Measurements from ENCODE around the gene FCN1.

Gene FCN1

GRCh38 chr9:134917431-134918373 lies at the start of gene FCN1:
TSS of gene FCN1 (minus strand) at chr9:134917912. CDS start at chr9:134917871, 41 bp downstream.
- TF ChIP-seq CTCF (IDR thresholded peaks at IDR 0.05; ENCODE audit: low read depth, low read length, missing control alignments) = no peak
- H3K4me3 ChIP-seq (ENCODE audit: low read depth, low read length) = no peak within 1 kb of the TSS
- DNase-seq (ENCODE audit: low read depth) = no peak

- no peak overlapping the region for H3K4me3 ChIP-seq (ENCODE audit: low read depth, low read length)
- no peak for DNase-seq (ENCODE audit: low read depth)
- no peak for TF ChIP-seq CTCF (IDR thresholded peaks at IDR 0.05; ENCODE audit: low read depth, low read length, missing control alignments)
Observed at GRCh38 chr9:134966697-134967546, 49.2 kb upstream of the FCN1 start.

- no peak for DNase-seq (ENCODE audit: low read depth)
- TF ChIP-seq CTCF (IDR thresholded peaks at IDR 0.05; ENCODE audit: low read depth, low read length, missing control alignments) = no peak
- H3K4me3 ChIP-seq (ENCODE audit: low read depth, low read length) = no peak overlapping the region
Observed at GRCh38 chr9:134966270-134966669, 48.6 kb upstream of the FCN1 start.

- no peak for TF ChIP-seq CTCF (IDR thresholded peaks at IDR 0.05; ENCODE audit: low read depth, low read length, missing control alignments)
- H3K4me3 ChIP-seq (ENCODE audit: low read depth, low read length) = no peak overlapping the region
- no peak for DNase-seq (ENCODE audit: low read depth)
Observed at GRCh38 chr9:134965851-134966250, 48.1 kb upstream of the FCN1 start.

- no peak overlapping the region for H3K4me3 ChIP-seq (ENCODE audit: low read depth, low read length)
- no peak for DNase-seq (ENCODE audit: low read depth)
- no peak for TF ChIP-seq CTCF (IDR thresholded peaks at IDR 0.05; ENCODE audit: low read depth, low read length, missing control alignments)
Observed at GRCh38 chr9:134965411-134965810, 47.7 kb upstream of the FCN1 start.

GRCh38 chr9:134964271-134965055 lies 46.8 kb upstream of the FCN1 start:
- DNase-seq (ENCODE audit: low read depth) = no peak
- no peak overlapping the region for H3K4me3 ChIP-seq (ENCODE audit: low read depth, low read length)
- no peak for TF ChIP-seq CTCF (IDR thresholded peaks at IDR 0.05; ENCODE audit: low read depth, low read length, missing control alignments)

Measured in GM12864 (cell line).